Measurements from ENCODE around the gene SMIM13.

GRCh38 chr6:11136809-11137208 lies 43.2 kb downstream of the SMIM13 start:
- TF ChIP-seq POLR2A (IDR thresholded peaks at IDR 0.05) (no peak), CTCF (IDR thresholded peaks at IDR 0.05) (no peak)

Data from Peyer's patch (tissue), 4 donors.